ENCODE results near the gene PRDM5. TPM values are rescaled to one million over a fixed set of nuclear protein-coding genes. Genes with fewer than 3 reads are reported as not detected.

Gene PRDM5
- total RNA-seq, result 12.2 and 22.0 TPM in 2 replicates

DNA sequence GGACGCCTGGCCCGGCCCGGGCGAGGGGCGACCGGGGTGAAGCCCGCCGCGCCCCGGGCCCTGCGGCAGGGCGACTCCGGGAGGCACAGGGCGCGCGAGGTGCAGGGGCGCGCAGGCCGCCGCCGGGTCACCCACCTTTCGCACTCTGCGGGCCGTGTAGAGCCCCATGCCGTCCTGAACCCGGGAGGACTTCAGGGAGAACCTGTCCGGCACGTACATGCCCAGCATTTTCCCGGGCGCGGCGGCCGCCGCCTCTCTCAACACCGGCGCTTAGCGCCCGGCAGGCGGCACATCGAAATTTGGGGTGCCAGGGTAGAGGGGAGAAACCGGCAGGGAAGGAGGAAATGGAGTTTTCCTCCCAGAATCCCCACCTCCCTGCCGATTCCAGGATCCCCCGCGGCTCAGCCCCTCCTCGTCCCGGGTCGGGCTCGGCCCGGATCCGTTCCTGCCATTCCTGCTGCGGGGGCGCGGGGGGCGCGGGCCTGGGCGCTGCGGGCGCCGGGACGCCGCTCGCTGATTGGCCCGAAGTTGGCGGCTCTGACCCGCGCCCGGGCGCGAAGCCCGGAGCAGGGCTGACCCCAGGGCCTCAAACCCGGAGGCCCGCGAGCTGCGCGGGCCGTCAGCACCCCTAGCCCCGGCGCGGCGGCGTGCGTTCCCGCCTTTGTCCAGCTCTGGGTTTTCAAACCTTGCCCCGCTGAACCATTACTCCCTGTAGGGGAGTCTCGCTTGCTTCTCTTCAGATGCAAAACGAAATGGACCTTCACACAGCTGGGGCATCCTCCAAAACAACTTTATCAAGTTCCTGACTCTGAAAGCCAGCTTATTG, at the start of gene PRDM5:
Gene PRDM5 (minus strand): TSS at position 346 of the 826 bp plus-strand sequence. CDS start 118 bp downstream, at position 228.

Other genes with a start within 250 kb of the PRDM5 start
- 1.2 and 1.5 TPM in 2 replicates for gene NDNF, start 149.8 kb upstream of the PRDM5 start, total RNA-seq
- 1.5 and 2.8 TPM in 2 replicates for gene TNIP3, start 241.6 kb upstream of the PRDM5 start, total RNA-seq